Right lung (tissue), 10 donors: Measurements from ENCODE around the gene VCX2. TPM values are rescaled to one million over a fixed set of nuclear protein-coding genes. Genes with fewer than 3 reads are reported as not detected.
"Not testable (repeated sequence)": the region's sequence is repeated elsewhere in the genome, so short reads cannot be mapped to it uniquely, and the experiment has no call there.

Experiments
- DNase-seq, 2 donors: peaks; one replicate each; pipeline ENCODE4 v3.0.0-alpha.2; 2013
- long read RNA-seq, 8 donors: transcript quantifications; one replicate each; lab custom pipeline, GENCODE V29; 2026
- polyA plus RNA-seq, 5 donors: library from polyadenylated mRNA; unstranded; fragments of 120-200 nt; gene quantifications; one replicate each; pipeline versions ENCODE4 v1.2.1 to v1.2.3, GENCODE V29; 2013; ENCODE audit warnings: inconsistent platforms in 1 of 5, low replicate concordance in 1 of 5; ENCODE audit not compliant: insufficient read length in 5 of 5, insufficient read depth in 1 of 5

VCX2 gene
- not detected for polyA plus RNA-seq
- long read RNA-seq, donor 1, result 0 reads
- long read RNA-seq, donor 2, result 0 reads
- long read RNA-seq, donor 3, result 0 reads
- long read RNA-seq, donor 4, result 0 reads
- long read RNA-seq, donor 5, result 0 reads
- long read RNA-seq, donor 6, result 0 reads
- long read RNA-seq, donor 7, result 0 reads
- long read RNA-seq, donor 8, result 0 reads

DNA sequence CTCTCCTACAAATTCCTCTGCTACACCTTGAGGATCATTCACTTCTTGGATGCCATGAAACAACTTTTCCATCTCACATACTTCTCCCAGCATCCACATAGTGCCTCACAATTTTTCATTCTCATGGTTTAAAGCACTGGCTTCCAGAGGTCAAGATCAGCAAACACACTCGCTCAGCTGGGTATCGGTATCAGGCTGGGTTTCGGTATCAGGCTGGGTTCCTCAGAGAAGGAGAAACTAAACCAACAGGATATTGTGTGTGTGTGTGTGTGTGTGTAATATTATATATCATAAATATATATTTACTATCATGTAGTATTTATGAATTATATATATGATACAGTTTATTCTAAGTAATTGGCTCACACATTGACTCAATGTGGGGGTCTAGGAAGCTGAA, at the start of gene VCX2:
Gene VCX2, minus strand, starts transcription at position 99 of the 400 bp plus-strand sequence. CDS start 624 bp downstream, outside the sequence.
- not testable (repeated sequence) for DNase-seq

- DNase-seq, result no peak
Measured at GRCh38 chrX:8204943-8205342, 33.9 kb upstream of the VCX2 start.

GRCh38 chrX:8204169-8204935, 33.3 kb upstream of the VCX2 start:
- DNase-seq, result no peak

GRCh38 chrX:8201896-8202331, 30.8 kb upstream of the VCX2 start:
- no peak for DNase-seq

- no peak for DNase-seq
Measured at GRCh38 chrX:8196776-8197175, 25.7 kb upstream of the VCX2 start.

GRCh38 chrX:8194216-8194615, 23.1 kb upstream of the VCX2 start:
- no peak for DNase-seq

- no peak for DNase-seq
Measured at GRCh38 chrX:8192276-8192675, 21.2 kb upstream of the VCX2 start.

- no peak for DNase-seq
Measured at GRCh38 chrX:8191022-8191421, 20.0 kb upstream of the VCX2 start.

GRCh38 chrX:8190341-8190830, 19.3 kb upstream of the VCX2 start:
- no peak for DNase-seq

DNA sequence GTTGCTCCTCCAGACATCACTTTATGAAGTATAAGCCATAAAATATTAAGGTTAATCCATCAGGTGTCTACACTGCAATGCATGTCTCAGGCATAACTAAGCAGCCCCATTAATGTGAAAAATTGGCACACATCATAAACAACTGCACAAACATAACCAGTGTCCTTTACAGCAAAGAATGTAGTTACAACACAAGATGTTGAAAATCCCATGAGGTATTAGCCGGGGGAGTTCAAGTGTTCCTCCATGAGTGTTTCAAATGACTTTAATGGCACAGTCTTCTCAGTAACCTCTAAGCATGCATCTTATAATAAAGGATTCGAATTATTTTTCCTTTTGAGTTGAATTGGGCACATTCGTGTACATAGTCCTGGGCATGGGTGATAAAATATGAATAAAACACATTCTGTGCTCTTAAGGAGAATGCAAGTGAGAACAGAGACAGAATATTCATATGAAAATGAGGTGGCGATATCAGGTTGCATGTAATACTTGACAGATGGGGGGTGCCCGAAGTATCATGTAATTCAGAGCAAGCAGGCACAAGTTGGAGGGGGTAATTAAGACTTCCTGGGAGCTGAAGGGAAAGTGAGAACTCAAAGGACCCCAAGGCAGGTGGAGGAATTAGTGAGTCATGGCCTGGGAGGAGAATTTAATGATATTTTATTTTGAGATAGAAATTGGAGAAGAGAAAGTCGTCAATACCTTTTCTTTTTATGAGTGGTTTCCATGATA, 18.2 kb upstream of the VCX2 start:
- no peak for DNase-seq

GRCh38 chrX:8183346-8183745, 12.3 kb upstream of the VCX2 start:
- no peak for DNase-seq

DNA sequence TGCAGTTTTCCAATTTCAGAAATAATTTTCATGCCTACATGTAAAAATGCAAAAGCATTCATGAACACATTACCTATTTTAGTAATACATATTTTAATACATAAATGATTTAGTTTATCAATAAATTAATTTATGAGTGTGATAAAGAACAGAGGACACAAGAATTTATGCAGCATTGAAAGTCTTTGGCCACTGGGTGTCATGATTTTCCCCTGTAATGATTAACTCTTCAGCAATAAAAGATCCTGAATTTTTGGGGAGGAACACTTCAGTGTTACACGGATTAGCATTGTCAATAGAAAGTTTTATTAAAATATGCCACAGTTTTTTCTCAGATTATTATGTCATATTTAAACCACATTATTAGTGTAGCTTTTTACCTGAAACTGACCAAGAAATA, 8.6 kb upstream of the VCX2 start:
- DNase-seq, result no peak

GRCh38 chrX:8154011-8154410, 17.1 kb downstream of the VCX2 start:
- DNase-seq, result not testable (repeated sequence)

- peak in 1 of 2 donors; percentile 14 for DNase-seq
Measured at GRCh38 chrX:8147226-8147625, 23.8 kb downstream of the VCX2 start.

- no peak for DNase-seq
Measured at GRCh38 chrX:8144925-8145324, 26.1 kb downstream of the VCX2 start.

DNA sequence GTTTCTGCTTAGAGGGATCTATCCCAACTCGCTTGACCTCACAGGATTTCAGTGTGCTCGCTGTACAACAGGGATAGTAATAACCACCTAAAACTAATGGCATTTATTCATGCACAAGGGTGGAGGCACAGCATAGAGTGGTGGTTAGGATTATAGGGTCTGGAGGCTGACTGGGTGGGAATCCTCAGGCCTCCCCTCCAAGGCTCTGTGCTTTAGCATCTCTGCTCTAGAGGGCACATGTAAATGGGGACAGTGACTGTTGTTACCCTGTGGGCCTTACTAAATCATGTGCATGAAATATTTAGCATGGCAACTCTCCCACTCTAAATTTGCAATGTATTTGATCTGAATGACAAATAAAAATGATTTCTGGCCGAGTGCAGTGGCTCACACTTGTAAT, 29.2 kb downstream of the VCX2 start:
- no peak for DNase-seq

DNA sequence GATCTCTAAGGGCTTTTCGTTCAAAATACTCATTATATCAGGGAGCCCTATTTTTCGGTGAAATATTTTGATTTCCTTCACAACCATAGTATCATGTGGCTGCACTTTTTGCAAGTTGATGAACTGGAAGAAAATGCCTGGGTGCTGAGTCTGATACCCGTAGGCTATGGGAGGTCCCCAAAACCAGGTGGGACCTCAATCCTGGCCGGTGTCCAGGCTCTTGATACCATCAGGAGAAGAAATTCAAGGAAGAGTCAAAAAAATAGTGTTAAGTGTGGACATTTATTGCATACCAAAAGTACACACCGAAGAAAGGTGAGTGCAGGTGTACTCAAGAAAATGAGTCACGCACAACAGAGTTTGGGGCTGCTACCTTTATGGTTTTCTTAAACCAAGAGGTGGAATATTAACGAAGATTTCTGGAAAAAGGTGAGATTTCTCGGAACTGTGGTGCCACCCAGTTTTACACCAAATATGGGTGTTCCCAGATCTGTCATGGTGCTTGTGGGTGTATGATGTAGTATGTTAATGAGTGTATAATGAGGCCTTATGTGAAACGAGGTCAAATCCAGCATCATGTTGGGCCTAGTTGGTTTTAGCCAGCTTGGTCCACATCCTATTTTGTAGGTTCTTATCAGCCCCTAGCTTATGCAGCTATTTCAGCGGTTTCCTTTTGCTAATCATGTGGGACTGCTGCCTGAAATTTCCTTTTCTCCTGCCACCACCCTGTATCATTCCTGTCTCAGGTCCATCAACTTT, 29.9 kb downstream of the VCX2 start:
- no peak for DNase-seq

GRCh38 chrX:8139716-8140115, 31.4 kb downstream of the VCX2 start:
- DNase-seq, result peak; percentile 8 to 20

DNA sequence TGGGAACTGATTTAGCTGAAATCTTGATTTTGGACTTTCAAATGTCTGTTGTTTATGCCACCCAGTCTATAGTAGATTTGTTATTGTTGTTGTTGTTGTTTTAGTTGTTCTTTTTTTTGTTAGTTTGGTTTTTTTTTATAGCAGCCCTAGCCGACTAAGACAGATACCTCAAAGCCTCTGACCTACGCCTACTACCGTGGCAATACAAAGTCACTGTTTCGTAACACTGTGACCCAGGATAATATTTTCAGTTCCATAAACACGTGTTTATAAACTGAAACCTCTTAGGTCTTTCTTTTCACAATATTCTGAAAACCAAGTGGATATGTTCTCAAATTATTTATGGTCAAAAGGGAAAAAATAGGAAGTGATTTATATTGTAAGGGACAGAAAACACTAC, 32.8 kb downstream of the VCX2 start:
- DNase-seq, result no peak

GRCh38 chrX:8126648-8127047, 44.4 kb downstream of the VCX2 start:
- DNase-seq, result no peak

DNA sequence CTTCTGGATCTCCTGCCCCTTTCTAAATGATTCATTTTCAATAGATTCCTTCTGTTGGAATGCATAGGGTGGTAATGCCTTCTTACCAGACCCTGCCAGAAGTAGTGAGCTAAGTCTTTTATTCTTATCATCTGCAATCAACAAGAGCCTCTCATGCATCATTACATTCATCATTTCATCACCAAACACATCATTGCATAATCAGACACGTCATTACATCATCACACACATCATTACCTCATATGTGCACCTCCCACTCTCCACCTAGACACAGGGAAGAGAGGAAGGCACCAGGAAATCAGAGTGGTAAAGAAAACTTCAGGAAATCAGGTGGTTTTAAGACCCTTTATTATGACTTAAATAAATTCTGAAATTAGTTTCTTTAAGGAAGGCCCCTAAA, 45.0 kb downstream of the VCX2 start:
- no peak for DNase-seq

- DNase-seq, result no peak
Measured at GRCh38 chrX:8125566-8125965, 45.5 kb downstream of the VCX2 start.
